Measurements from ENCODE around the gene CD177.
"Not testable (repeated sequence)": the region's sequence is repeated elsewhere in the genome, so short reads cannot be mapped to it uniquely, and the experiment has no call there.

DNA sequence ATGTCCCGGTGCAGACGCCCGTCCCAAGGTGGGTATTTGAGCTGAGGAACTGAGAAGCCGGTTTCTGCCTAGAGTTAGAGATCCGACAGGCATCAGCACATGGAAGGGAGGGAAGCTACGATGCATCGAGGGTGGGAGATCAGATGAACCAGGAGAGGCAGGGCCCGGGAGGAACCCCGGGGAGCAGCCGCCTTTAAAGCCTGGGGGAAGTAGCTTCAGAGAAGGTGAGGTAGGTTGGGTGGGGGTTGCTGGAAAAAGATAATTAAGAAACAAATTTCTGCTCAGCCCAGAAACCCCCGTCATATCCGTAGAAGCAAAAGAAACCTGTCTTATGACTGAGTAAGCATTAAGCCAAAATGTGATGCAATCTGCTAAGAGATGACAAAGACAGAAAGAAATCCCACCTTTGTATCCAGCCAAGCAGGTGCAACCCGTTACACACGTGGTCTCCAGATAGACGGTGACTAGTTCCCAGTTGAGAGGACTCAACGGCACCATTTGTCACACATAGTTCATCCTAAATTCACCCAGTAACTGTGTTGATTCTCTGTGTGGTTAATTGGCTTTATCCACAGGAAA lies 9.1 kb upstream of the CD177 start:
- TF ChIP-seq, protein P1, sequence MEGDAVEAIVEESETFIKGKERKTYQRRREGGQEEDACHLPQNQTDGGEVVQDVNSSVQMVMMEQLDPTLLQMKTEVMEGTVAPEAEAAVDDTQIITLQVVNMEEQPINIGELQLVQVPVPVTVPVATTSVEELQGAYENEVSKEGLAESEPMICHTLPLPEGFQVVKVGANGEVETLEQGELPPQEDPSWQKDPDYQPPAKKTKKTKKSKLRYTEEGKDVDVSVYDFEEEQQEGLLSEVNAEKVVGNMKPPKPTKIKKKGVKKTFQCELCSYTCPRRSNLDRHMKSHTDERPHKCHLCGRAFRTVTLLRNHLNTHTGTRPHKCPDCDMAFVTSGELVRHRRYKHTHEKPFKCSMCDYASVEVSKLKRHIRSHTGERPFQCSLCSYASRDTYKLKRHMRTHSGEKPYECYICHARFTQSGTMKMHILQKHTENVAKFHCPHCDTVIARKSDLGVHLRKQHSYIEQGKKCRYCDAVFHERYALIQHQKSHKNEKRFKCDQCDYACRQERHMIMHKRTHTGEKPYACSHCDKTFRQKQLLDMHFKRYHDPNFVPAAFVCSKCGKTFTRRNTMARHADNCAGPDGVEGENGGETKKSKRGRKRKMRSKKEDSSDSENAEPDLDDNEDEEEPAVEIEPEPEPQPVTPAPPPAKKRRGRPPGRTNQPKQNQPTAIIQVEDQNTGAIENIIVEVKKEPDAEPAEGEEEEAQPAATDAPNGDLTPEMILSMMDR (conservative IDR thresholded peaks at IDR 0.05): not testable (repeated sequence)
- not testable (repeated sequence) for TF ChIP-seq ZFX (IDR thresholded peaks at IDR 0.05)

All from C4-2B (cell line).